ENCODE measurements around the gene CBLL2. TPM values are rescaled to one million over a fixed set of nuclear protein-coding genes. Genes with fewer than 3 reads are reported as not detected.
"Not testable (repeated sequence)": the region's sequence is repeated elsewhere in the genome, so short reads cannot be mapped to it uniquely, and the experiment has no call there.

CBLL2 gene, protein sequence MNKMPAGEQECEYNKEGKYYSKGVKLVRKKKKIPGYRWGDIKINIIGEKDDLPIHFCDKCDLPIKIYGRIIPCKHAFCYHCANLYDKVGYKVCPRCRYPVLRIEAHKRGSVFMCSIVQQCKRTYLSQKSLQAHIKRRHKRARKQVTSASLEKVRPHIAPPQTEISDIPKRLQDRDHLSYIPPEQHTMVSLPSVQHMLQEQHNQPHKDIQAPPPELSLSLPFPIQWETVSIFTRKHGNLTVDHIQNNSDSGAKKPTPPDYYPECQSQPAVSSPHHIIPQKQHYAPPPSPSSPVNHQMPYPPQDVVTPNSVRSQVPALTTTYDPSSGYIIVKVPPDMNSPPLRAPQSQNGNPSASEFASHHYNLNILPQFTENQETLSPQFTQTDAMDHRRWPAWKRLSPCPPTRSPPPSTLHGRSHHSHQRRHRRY
- total RNA-seq: not detected
- long read RNA-seq: 0 reads

DNA sequence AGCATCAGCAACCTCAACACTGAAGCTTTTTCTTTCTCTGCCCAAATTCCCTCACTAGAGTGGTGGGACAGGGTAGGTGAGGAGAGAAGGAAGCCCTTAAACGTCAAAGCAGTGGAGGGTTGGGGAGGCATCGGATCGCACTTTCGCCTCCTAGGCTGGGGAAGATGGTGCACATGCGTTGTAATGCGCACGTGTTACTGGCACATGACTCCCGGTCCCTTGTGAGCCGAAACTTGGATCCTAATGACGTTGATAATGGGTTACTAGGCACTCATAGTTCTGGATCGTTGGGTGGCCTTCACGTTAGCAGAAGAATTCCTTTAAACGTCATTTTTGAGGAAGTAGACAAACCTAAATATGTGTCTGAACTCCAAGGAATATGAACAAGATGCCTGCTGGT lies at the start of gene CBLL2:
Gene CBLL2 (plus strand): TSS at position 301 of the 400 bp plus-strand sequence. CDS start 79 bp downstream, at position 380.
- intact Hi-C loops (cut with micrococcal nuclease): no loop called here
- ATAC-seq (no peak), DNase-seq (no peak)

DNA sequence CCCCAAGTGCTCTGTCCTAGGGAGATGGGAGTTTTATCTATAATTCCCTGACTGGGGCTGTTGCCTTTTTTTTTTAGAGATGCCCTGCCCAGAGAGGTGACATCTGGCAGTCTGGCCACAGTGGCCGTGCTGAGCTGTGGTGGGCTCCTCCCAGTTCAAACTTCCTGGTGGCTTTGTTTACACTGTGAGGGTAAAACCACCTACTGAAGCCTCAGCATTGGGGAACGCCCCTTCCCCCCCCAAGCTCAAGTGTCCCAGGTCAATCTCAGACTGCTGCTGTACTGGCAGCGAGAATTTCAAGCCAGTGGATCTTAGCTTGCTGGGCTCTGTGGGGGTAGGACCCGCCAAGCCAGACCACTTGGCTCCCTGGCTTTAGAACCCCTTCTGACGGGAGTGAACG lies 38.3 kb upstream of the CBLL2 start:
- DNase-seq (no peak), ATAC-seq (no peak)
- intact Hi-C loops (cut with micrococcal nuclease): no loop called here

DNA sequence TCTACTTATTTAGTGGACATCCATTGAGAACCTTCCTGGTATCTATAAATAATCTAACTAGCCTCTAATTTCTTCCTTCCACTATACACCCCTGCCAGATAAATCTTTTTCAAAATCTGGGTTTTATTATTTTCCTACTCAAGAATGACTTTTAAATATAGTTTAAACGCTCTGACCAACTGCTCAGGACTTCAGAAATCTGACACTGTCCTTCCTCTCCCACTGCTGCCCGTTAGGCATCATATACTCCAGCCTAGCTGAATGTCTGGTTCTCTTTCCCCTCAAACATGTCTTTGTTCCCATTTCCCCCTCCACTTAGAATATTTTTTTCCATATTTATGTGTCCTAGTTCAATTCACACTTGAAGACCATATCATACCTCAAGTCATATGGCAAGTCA lies 35.2 kb upstream of the CBLL2 start:
- no peak for ATAC-seq
- intact Hi-C loops (cut with micrococcal nuclease): no loop called here
- no peak for DNase-seq

DNA sequence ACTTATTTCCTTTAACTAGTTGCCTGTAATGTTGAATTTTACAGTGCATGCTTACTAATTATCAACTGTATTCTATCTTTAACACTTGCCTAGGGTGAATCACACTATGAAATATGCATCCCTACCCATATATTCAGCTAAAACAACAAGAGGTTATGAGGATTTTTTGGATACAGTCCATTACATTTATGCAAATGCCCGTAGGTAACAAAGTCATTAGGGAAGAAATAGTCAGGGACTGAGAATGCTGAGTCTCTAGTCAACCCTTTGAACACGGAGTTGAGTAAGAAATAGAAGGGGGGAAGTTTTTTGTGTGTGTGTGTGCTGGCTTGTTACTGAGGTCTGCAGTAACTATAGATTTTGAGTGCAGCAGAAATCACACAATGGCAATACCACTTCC lies 26.1 kb upstream of the CBLL2 start:
- intact Hi-C loops (cut with micrococcal nuclease): no loop called here
- ATAC-seq: no peak

DNA sequence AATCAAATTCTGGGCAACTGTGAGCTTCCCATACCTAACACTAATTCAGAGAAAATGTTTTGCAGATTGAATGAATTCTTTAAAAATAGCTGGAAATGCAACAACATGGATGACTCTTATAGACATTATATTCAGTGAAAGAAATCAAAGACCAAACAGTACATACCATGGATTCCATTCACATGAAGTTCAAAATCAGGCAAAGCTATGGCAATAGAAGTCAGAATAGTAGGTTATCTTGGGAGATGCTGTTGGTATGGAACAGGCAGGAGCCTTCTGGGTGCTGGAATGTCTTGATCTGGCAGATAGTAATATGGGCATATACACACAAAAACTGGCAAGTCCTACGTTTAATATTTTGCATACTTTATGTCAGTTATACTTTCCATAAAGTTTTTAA lies 25.5 kb upstream of the CBLL2 start:
- ATAC-seq (no peak), DNase-seq (no peak)
- intact Hi-C loops (cut with micrococcal nuclease): no loop called here

More for the DNA sequence above, 26.1 kb upstream of the CBLL2 start:
- DNase-seq: no peak

DNA sequence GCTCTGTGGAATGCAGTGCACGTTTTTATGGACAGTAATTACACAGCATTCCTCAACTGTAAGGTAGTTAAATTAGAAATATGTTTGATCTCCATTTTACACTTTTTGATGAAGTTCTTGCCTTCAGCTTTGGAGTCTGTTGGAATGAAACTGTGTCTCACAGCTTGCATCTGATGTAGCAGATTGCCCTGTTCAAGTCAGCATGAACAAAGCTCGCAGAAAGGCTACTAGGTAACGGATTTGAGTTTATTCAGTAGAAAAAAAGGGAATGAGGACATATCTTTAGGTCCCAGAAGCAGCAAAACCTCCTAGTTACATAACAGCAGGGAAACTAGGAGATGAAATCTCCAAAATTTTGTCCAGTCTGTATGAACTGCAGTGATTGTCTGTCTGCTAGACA lies 24.3 kb upstream of the CBLL2 start:
- DNase-seq (no peak), ATAC-seq (no peak)
- intact Hi-C loops (cut with micrococcal nuclease): no loop called here

DNA sequence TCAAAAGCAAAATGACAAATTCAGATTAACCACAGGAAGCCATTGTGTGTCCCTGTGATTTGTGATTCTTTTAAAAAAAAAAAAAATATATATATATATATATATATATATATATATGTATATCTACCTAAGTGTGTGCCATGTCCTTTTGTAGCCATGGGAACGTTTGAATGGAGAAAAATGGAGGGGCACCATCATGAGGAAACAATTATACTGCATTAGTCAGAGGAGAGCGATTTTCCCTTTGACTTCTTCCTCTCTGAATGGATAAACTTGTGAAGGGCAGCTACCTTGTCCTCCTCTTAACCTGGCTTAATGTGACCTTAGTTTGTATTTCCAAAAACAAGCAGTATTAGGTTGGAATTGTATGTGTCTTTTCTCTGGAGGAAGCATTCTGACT lies 23.3 kb upstream of the CBLL2 start:
- DNase-seq (no peak), ATAC-seq (no peak)
- intact Hi-C loops (cut with micrococcal nuclease): no loop called here

DNA sequence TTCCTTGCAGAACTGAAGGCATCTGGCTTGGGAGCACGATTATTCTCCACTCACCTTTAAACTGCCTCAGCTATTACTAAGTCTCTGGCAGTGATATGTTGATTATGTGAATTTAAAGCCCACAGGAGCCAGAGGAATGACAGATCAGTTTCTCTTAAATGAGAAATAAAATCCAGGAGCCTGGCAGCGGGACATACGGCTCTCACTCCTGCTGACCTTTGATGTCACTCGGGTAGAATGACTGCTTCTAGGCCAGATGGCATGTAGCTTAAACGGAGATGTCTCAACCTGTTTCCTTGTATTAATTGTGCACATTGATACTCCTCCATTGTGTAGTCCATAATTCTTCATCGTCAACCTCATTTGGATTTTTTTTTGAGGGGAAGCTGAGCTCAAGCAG lies 4.0 kb upstream of the CBLL2 start:
- ATAC-seq (no peak), DNase-seq (no peak)
- intact Hi-C loops (cut with micrococcal nuclease): no loop called here

DNA sequence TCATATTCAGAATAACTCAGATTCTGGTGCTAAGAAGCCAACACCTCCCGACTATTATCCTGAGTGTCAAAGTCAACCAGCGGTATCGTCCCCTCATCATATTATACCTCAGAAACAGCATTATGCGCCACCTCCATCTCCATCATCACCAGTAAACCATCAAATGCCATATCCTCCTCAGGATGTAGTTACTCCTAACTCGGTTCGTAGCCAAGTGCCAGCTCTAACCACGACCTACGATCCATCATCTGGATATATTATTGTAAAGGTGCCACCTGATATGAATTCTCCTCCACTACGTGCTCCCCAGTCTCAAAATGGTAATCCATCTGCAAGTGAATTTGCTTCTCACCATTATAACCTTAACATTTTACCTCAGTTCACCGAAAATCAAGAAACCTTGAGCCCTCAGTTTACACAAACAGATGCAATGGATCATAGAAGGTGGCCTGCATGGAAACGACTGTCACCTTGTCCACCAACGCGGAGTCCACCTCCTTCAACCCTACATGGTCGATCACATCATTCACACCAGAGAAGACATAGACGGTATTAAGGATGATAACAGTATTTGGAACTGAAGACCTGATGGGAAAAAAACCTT lies 1.1 kb downstream of the CBLL2 start:
- intact Hi-C loops (cut with micrococcal nuclease): no loop called here
- no peak for ATAC-seq
- no peak for DNase-seq

DNA sequence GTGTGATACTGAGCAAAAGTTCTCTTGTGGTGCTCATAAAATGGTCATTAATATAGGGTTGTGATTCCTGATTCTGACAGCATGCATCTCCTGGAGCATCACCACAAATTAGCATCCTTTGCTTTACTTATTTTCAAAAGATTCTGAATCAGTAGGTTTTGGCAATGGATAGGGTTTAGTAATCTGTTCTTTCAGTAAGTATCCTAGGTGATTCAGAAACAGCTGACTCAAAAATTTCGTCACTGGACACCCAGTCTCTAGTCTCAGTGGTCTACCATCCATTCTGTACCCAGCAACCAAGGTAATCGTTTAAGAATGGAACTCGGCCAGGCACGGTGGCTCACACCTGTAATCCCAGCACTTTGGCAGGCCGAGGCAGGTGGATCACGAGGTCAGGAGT lies 4.1 kb downstream of the CBLL2 start:
- no peak for DNase-seq
- intact Hi-C loops (cut with micrococcal nuclease): no loop called here
- no peak for ATAC-seq

DNA sequence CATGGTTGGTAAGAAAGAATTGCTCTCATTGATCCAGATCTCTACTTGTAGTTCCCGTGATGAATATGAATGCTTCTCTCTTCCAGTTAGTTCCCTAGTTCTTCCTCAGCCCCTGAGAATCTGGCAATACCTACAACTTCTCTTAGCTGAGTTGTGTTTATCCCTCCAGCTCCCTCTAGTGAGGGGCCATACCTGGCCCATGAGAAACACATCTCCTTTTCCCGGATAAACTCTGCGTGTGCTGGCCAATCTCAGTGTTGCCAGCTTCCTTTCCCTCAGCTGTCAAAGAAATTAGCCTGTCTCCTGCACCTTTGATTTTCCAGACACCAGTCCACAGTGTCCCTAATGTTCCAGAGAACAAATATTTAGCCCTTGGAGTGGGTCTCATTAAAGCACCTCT lies 5.7 kb downstream of the CBLL2 start:
- ATAC-seq (no peak), DNase-seq (no peak)
- intact Hi-C loops (cut with micrococcal nuclease): no loop called here

DNA sequence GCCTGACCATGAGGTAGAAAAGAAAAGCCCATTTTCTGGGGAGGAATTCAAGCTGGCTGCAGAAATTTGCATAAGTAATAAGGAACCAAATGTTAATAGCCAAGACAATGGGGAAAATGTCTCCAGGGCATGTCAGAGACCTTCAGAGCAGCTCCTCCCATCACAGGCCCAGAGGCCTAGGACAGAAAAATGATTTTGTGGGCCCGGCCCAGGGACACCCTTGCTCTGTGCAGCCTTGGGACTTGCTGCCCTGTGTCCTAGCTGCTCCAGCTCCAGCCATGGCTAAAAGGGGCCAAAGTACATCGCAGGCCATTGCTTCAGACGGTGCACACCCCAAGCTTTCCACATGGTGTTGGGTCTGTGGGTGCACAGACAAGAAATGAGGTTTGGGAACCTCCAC lies 16.5 kb downstream of the CBLL2 start:
- ATAC-seq; intact Hi-C loops (cut with micrococcal nuclease); DNase-seq: not testable (repeated sequence)

DNA sequence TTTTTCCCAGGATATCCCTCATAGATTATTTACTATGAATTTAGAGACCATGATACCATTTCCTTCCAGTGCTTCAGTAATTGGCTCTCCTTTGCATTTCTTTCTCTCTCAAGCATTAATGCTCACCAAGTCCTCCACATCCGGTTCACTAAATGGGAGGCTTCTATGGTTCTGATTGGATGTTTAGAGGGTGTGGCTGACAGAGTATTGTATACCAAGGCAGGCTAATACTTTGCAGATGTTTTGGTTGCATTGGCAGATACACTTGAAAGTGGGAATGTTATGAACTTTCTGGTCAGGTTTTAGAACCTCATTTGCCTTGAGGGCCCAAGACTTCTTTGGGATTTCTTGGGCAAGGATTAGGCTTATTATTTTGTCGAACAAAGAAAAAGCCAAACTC lies 24.2 kb downstream of the CBLL2 start:
- intact Hi-C loops (cut with micrococcal nuclease): no loop called here
- ATAC-seq: no peak
- DNase-seq: no peak

DNA sequence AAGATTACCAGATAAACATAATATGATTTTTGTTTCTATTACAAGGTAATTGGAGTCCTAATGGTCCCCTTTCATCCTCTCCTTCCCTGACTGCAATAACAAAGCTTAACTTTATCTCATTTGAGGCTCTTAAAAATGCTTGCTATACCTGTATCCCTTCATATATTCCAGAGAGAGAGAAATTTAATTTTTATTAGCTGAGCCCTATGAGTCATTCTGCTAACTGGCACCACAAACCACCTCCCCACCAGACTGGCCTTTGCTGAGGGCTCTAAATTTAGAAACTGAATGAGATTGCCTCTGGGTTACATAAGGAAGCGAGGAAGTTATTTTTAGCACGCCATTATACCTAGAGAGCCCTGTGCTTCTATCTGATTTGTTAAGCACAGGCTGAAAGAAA lies 27.4 kb downstream of the CBLL2 start:
- DNase-seq (no peak), ATAC-seq (peak; percentile 97)
- intact Hi-C loops (cut with micrococcal nuclease): no loop called here

DNA sequence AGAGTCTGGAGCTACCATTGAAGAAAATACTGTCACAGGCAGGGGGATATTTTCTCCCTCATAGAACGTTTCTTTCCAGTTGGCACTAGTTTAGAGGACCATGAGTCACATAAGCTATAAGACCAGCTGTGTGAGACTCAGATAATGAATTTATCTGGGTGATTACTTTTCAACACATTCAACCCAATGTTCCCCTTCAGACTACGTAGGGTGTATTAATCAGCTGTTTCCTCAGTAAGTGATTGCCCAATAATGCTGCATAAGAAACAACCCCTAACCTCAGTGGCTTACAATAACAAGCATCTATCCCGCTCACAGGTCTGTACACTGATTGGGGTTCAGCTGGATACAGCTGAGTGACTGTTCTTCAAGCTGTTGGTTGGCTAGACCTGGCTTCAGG lies 38.1 kb downstream of the CBLL2 start:
- intact Hi-C loops (cut with micrococcal nuclease): no loop called here
- DNase-seq (no peak), ATAC-seq (no peak)

DNA sequence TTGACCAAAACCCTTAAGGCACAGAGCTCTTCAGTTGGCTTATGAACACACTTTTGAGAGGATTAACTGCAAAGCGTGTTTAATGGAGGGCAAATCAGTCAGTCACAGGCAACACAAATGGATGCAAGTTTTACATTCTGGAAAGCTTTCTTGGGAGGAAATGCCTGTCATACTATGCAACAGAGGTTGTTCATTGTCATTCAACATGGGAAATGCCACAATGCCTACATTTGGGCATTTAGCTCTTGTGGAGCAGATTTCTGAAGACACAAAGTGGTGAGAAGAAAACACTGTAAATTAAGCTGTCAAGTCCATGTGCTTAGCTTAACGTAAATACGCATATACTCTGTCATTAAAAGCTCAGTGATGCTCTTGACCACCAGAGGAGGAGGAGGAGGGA lies 41.1 kb downstream of the CBLL2 start:
- intact Hi-C loops (cut with micrococcal nuclease): no loop called here
- no peak for ATAC-seq
- no peak for DNase-seq

DNA sequence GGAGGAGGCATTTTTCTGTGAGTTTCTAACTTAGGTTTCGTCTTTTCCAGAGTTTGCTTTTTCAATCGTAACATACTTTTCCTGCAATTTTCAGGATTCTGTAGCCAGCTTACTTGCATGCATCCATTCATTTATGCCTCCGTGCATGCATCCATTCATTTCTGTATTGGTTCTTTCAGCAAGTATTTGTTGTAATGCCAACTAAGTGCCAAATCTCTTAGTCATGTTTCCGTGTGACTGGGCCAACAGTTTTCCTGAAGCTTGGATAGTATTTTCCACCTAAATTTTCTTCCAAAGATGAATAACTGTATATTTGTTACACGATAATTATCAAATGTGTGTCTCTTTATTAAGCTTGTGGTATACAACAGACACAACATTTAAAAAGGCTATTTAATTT lies 41.5 kb downstream of the CBLL2 start:
- ATAC-seq (no peak), DNase-seq (no peak)
- intact Hi-C loops (cut with micrococcal nuclease): no loop called here

DNA sequence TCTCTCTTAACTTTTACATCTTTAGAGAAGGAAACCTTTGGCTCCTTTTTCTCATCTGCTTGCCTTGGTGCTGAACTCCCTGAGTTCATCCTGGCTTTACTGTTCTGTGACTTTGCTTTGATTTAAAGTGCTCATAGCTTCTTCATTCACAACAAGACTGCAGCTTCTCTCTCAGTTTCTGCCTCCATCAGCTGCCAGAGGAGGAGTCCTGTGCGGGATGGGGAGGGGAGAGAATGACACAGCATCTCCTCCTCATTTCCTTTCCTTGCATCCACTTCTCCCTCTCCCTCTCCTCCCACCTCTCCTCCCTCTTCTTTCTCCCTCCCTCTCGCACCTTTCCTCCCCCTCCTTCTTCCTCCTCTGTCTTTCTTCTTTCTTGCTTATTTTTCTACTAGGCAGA lies 42.0 kb downstream of the CBLL2 start:
- ATAC-seq: no peak
- no peak for DNase-seq
- intact Hi-C loops (cut with micrococcal nuclease): no loop called here

DNA sequence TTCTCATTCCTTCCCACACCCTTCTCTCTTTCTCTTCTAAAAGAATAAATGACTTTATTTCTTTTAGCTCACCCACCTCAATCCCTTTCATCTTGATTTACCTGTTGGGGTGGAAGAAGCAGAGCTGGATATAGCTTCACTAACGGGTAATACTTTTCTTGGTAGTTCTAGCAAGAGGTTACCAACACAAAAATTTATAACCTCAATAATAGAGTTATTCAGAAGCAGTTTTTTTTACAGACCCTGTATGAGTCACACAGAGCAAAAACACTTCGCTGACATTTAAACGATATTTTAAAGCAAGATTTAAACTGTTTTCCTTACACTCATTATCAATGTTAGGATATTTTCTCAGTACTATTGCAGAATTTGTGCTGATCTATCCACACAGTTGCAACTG lies 42.4 kb downstream of the CBLL2 start:
- intact Hi-C loops (cut with micrococcal nuclease): no loop called here
- DNase-seq: no peak
- ATAC-seq: no peak

DNA sequence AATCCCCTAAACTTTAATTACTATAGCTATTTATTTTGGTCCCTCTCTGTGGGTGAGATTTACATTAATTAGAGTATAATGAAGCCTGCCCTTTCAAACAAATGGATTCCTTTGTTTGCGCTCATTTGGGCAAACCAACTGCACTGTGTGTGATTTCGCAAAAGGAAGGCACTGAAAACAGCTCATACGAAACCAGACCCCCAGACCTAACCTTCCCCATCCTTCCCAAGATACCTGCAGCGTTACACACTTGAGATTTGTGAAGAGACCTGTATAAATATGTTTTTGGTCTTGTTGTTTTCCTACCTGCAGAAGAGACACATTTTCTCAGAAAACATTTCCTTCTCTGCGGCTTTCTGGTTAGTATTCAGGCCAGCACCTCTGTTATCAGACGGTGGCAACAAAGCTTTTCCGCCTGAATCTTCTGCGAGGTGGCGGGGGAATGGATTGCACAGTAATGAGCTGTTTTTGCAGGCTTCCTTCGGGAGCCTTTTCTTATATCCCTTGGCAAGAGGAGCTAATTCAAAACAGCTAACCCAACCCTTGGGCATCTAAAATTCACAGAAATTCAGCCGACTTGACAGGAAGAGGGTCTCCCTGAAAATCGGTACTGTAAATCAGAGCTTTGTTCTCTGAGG lies 47.6 kb downstream of the CBLL2 start:
- ATAC-seq (no peak), DNase-seq (no peak)
- intact Hi-C loops (cut with micrococcal nuclease): no loop called here

DNA sequence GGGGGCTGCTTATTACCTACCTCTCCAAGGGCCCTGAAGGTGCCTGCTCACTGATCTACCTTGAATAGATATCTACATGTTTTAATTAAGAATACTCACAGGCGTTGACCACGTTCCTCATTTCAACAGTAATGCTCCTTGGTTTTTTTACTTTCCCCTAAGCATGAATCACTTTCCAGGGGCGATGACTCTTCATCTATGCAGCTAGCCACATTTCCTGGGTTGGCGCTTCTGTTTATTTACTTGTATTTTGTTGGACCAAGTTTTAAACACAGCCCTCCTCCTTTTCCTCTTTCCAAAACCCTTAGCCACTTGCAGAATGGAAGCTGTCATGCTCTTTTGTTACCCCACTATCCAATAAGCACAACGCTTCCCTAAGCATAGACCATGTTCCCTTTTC lies 50.8 kb downstream of the CBLL2 start:
- ATAC-seq (no peak), DNase-seq (no peak)
- intact Hi-C loops (cut with micrococcal nuclease): no loop called here
